Measurements from ENCODE around the gene MED13L.

DNA sequence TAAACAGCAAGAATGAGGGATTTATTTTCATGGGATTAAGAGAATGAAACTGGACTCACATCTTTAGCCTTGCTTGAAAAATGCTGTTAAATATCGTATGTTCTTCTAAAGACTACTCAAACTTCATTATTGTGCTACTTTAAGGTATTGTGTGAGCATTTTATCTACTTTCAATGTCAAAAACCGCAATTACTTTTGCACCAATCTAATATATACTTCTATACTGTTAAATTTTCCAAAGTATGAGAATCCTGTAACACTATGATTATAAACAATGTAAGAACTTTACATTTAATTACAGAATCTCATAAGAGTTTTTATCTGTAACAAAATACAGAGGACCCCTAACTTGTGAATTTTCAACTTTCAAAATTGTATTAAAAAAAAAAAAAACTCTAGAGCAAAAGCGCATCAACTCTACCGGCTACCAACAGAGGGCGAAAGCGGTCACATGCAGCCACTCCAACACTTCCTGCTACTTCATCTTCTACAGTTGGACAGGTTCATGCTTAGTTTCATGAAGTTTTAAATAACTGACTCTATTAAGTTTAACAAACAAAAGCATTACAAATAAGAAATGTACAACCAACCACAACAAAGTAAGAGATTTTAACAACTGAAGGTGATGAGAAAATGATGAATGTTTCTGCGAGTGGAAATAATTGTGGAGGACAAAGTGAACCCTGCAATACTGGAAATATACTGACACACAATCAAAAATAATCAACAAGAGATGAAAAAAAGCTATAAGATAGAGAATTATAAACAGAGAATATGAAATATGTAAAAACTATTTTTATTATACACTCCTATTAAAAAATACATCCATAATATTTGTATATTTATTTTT is 210.9 kb downstream of the MED13L start:
- TF ChIP-seq, protein P1, sequence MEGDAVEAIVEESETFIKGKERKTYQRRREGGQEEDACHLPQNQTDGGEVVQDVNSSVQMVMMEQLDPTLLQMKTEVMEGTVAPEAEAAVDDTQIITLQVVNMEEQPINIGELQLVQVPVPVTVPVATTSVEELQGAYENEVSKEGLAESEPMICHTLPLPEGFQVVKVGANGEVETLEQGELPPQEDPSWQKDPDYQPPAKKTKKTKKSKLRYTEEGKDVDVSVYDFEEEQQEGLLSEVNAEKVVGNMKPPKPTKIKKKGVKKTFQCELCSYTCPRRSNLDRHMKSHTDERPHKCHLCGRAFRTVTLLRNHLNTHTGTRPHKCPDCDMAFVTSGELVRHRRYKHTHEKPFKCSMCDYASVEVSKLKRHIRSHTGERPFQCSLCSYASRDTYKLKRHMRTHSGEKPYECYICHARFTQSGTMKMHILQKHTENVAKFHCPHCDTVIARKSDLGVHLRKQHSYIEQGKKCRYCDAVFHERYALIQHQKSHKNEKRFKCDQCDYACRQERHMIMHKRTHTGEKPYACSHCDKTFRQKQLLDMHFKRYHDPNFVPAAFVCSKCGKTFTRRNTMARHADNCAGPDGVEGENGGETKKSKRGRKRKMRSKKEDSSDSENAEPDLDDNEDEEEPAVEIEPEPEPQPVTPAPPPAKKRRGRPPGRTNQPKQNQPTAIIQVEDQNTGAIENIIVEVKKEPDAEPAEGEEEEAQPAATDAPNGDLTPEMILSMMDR (conservative IDR thresholded peaks at IDR 0.05; ENCODE audit: low read depth, low read length) = peak; percentile 70
- TF ChIP-seq POLR2A (IDR thresholded peaks at IDR 0.05; ENCODE audit: low read depth, low read length) (no peak), CEBPB (IDR thresholded peaks at IDR 0.05; ENCODE audit: low read depth, low read length) (no peak), MAFK (IDR thresholded peaks at IDR 0.05; ENCODE audit: low read depth, low read length) (no peak), SMC3 (IDR thresholded peaks at IDR 0.05; ENCODE audit: low read depth, low read length) (peak; percentile 65), CHD1 (IDR thresholded peaks at IDR 0.05; ENCODE audit: low read depth, low read length) (no peak), RCOR1 (IDR thresholded peaks at IDR 0.05; ENCODE audit: insufficient replicate concordance, low read length) (no peak), RAD21 (IDR thresholded peaks at IDR 0.05; ENCODE audit: low read length) (peak; percentile 69), RFX5 (IDR thresholded peaks at IDR 0.05; ENCODE audit: low read depth, low read length) (no peak)
- TF ChIP-seq, protein P2, sequence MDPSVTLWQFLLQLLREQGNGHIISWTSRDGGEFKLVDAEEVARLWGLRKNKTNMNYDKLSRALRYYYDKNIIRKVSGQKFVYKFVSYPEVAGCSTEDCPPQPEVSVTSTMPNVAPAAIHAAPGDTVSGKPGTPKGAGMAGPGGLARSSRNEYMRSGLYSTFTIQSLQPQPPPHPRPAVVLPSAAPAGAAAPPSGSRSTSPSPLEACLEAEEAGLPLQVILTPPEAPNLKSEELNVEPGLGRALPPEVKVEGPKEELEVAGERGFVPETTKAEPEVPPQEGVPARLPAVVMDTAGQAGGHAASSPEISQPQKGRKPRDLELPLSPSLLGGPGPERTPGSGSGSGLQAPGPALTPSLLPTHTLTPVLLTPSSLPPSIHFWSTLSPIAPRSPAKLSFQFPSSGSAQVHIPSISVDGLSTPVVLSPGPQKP (IDR thresholded peaks at IDR 0.05; ENCODE audit: borderline replicate concordance, low read depth, low read length) = no peak
